HG03521 (cell line): ENCODE results near the gene EXOC6.

Source experiments
- ATAC-seq: cut with Tn5 transposase; IDR thresholded peaks from one replicate; pipeline ENCODE4 v1.9.1; 2021; ENCODE audit warnings: mild to moderate bottlenecking, moderate library complexity; ENCODE audit not compliant: unreplicated experiment

The EXOC6 gene

DNA sequence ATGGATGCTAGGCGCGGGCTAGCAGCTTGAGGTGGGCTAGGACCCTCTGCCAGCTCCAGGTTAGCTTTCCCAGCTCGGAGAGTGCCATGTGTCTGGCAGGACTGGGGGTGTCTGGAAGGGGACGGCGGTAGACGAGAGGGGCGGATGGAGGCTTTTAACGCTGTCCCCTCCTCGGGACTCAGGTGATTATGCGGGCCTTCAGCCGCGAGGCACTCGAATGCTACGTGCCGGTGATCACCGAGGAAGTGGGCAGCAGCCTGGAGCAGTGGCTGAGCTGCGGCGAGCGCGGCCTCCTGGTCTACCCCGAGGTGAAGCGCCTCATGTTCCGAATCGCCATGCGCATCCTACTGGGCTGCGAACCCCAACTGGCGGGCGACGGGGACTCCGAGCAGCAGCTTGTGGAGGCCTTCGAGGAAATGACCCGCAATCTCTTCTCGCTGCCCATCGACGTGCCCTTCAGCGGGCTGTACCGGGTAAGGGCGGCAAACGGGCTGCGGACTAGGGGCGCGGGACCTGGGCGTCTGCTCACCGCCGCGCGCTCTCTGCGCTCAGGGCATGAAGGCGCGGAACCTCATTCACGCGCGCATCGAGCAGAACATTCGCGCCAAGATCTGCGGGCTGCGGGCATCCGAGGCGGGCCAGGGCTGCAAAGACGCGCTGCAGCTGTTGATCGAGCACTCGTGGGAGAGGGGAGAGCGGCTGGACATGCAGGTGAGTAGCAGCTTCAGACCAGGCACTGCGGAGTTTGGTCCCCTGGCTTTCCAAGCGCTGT, 226.5 kb downstream of the EXOC6 start:
- no peak for ATAC-seq

DNA sequence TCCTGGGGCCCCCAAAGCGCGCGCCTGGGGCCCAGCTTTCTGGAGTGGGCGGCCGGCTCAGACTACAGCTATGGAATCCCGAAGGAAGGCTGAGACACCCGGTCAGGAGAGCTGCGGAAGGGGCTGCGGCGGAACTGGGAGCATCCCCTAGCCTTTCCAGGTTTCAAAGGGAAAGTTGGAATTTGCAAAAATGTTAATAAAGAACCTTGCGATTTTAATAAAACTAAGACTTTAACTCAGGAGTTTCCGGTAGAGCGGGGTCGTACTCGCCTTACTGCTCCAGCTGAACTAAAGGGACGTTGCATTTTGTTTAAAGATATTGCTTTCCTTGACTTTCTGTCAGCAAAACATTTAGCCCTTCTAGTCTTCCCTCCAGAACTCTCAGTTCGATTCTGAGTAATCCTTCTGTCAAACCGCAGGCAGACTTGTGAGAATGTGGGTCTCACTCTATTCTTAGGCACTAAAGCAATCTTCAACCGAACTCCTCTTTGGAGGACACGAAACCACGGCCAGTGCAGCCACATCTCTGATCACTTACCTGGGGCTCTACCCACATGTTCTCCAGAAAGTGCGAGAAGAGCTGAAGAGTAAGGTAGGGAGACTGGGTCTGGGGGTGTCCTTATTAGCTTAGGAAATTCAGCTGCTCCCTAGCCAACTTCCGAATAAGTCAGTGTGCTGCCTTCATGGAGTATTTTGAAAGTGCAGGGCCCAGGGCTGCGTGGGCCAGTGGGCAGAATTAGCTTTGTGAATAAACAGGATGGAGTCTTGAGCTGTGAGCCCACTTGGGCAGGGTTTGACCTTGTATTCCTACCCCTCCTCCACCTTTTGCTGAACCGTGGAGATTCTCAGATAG, 227.3 kb downstream of the EXOC6 start:
- ATAC-seq = no peak

GRCh38 chr10:93076871-93077270, 228.6 kb downstream of the EXOC6 start:
- no peak for ATAC-seq

DNA sequence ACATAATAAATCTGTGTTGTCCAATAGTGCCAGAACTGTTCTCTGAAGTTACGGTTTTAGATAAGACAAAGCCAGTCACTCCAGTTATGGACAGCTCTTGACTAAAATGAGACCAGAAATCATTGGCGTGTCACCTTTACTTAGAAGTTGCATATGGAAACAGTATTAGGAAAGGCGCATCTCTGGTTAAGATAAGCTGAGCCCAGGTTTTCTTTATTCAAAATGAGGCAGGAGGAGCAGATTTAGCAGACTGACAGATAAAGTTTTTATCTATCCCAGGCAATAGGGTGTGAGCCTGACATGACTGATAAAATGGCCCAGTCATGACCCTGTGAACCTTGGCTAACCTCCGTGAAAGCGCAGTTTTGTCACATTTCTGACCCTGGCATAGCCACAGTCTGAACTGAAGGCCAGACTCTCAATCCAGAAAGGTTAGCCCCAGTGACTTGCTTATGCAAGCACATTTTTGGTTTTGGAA, 229.6 kb downstream of the EXOC6 start:
- ATAC-seq = no peak

DNA sequence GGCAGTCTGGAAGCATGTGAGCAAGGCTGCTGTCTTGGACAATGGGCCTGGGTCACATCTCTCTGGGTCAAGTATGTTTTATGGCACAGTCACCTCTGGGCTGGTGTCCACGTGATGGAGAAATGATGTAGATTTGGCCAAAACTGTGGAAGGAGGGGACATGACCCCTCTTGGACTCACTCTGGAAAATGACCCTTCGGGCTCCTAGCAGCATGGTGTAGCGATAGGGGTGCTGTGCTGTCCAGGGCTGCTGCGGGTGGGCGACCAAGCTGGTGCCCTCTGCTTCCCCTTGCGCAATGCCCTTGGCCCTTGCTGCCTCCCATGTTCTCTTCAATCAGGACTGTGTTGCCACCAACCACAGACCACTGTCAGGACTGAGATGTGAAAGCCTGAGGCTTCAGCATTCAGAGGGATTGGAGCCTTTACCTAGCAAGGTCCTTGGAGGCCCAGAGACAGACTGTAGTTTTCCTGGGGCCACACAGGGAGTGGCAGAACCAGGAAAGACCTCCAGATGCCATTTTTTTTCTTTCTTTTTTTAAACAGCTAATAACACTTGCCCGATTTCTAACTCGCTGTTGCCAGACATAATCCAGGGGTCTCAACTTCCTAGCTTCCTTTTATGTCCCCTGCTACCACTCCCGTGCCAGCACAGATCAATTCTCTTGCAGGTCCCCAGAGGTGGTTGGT, 231.5 kb downstream of the EXOC6 start:
- no peak for ATAC-seq

GRCh38 chr10:93080350-93081046, 232.2 kb downstream of the EXOC6 start:
- no peak for ATAC-seq

- ATAC-seq = no peak
Observed at GRCh38 chr10:93081318-93081717, 233.0 kb downstream of the EXOC6 start.

DNA sequence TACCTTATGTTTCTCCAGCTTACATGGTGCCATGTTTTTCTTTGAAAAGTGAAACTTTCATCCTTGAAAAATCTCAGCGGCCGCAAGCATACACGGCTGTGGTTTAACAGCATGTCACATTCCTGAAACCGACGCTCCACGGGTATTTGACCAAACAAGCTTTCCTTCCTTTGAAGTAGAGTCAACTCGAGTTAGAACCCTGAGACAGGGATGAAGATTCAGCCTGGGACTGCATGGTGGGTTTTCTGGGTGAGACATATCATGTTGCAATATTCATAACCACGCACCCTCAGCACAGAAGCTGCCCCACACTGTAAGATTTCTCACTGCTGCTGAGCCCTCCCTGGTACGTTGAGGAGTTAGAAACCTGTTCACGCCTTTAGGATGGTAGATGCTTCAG, 233.5 kb downstream of the EXOC6 start:
- ATAC-seq = no peak

- no peak for ATAC-seq
Observed at GRCh38 chr10:93083743-93084539, 235.6 kb downstream of the EXOC6 start.

DNA sequence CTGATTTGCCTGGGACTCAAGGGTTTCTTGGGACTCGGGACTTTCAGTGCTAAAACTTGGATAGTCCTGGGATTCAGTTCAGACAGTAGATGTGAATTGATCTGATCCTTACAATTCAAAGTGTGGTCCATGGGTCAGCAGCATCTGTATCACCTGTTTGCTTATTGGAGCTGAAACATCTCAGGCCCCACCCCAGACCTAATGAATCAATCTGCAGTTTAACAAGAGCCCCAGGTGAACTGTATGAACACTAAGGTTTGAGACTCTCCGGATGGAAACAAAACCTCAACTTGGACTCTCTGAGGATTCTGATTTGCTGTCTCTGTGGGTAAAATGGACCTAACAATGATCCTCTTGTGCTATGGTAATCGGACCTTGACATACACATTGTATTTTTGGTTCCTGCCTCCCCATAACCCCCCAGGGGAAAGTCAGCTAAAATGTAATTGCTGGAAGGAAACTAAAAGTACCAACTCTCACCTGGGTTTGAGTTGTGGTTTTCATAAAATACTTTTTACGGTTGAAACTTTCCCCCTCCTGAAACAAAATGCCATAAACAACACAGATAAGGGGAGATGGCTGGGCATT, 237.0 kb downstream of the EXOC6 start:
- ATAC-seq = no peak

GRCh38 chr10:93086289-93086688, 238.0 kb downstream of the EXOC6 start:
- ATAC-seq = no peak

DNA sequence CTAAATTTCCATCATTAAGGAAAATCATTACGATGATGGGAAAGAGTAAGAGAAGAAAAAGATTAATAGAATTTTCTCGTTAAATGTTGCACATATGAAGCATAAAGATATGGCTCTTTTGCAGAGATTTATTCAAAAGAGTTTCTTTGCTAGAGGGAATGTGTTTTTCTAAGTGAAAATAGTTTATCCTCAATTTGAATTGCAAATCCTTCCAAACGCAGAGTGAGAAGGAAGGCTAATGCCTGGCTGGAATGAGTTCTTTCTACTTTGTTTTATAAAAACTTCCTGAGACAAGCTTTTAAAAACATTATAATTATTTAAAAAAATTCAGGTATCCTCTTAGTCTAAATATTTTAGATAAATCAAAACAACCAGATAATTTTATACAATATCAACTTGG, 239.5 kb downstream of the EXOC6 start:
- no peak for ATAC-seq

DNA sequence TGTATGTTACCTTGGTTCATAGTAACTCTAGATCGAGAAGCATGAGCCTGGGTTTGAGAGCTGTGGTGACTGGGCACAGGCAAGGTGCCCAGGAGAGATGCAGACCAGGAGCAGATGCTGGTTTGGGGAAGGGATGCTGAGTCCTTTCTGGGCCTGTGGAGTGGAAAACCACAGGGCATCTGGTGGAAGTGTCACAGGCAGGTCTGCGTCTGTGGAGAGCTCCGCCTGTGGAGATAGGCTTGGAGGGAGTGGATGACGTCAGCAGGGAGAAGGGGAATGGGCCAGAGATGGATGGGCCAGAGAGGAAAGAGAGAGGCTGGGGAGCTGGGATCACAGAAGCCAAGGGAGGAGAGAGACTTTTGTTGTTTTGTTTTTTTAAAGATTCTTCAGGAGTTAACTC, 240.1 kb downstream of the EXOC6 start:
- no peak for ATAC-seq

DNA sequence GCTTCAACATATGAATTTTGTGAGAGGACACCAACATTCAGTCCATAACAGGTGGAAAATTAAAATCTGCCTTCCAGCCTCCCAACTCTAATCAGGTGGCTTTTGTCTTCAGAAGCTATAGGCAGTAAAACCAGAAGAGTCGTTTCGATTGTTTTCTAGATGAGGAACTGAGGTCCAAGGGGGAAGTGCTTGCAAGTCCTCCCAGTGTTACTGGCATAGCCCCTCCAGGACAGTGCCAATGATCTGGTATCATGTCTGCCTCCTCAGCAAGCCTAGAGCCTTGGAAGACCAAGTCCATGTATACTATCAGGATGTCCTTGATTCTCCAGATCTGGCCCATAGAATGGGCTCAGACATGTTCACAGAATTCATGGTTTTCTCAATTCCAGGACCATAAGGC, 242.3 kb downstream of the EXOC6 start:
- no peak for ATAC-seq

DNA sequence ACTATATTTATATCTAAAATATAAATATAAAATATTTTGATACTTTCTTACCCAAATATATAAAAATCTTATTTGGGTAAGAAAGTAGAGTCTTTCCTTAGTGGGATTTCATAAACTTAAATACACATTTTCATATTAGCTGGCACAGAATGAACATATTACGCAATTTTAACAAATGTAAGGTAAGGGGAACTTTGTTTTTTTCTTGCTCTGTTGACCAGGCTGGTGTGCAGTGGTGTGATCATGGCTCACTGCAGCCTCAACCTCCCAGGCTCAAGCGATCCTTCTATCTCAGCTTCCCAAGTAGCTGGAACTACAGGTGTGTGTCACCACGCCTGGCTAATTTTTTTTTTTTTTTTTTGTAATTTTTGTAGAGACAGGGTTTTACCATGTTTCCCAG, 243.6 kb downstream of the EXOC6 start:
- ATAC-seq = no peak

DNA sequence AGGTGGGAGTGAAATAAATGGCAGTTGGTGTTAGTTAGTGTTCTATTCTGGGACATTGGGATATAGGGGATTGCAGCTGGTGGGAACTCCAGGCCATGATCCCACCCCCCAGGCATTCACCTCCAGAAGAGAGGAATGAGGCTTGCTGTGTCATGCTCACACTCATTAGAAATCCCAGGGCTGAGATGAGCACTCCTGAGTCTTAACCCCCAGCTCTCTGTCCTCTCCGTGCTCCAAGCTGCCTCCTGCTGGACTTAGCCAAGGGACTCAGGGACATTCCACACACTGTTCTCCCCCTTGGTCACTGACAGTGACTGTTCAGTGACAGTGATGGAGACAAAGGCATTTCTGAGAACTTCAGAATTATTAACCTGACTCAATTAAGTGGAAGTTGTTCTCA, 246.9 kb downstream of the EXOC6 start:
- ATAC-seq = no peak

DNA sequence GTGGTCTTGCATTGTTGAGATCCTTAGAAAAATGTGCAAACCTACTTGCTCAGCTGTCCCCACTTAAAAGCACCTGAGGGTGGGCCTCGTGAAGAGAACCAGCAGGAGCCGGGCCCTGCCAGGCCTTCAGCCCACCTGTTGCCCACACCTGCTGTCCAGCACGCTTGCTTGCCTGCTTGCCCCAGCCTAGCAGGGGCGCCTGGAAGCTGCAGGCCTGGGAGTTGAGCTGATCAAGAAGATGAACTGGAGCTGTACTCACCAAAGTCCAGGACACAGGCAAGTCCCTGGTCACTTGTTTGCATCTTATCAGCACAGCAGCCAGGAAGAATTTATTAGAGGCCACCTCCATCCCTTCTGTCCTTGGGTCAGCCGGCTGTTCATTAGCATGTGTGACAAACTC, 248.6 kb downstream of the EXOC6 start:
- no peak for ATAC-seq

GRCh38 chr10:93097386-93097785, 249.1 kb downstream of the EXOC6 start:
- ATAC-seq = no peak

- no peak for ATAC-seq
Observed at GRCh38 chr10:93098816-93099215, 250.5 kb downstream of the EXOC6 start.

DNA sequence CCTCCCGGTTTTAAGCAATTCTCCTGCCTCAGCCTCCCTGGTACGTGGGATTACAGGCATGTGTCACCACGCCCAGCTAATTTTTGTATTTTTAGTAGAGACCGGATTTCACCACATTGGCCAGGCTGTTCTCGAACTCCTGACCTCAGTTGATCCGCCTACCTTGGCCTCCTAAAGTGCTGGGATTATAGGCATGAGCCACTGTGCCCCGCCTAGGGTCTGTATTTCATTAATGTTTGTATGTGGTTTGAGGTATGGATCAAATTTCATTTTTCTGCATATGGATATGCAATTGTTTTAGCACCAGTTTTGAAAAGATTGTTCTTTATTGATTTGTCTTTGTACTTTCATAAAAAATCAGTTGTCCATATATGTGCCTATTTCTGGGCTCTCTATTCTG, 251.3 kb downstream of the EXOC6 start:
- no peak for ATAC-seq
